ENCODE results near the gene DBI. TPM values are rescaled to one million over a fixed set of nuclear protein-coding genes. Genes with fewer than 3 reads are reported as not detected.

The DBI gene
- total RNA-seq, 1 experiment from 2014 or later: 129 TPM

GRCh38 chr2:119354860-119355259 is 11.9 kb upstream of the DBI start:
- BruUV-seq (replicated peaks): no TSS peak
- Histone ChIP-seq H2AFZ (ENCODE audit: low read depth, low read length, poor library complexity, severe bottlenecking) (no peak overlapping the region), H4K20me1 (ENCODE audit: insufficient read depth) (no peaks in the 10 kb centered on the region), H3K4me3 (replicated peaks in 1 of 2; ENCODE audit: low read depth in 1 of 2, low read length in 2 of 2) (no peak overlapping the region), H3K27ac (ENCODE audit: low read depth, low read length) (no peak overlapping the region), H3K27me3 (ENCODE audit: insufficient read depth, low read length) (no peaks in the 10 kb centered on the region), H3K4me1 (ENCODE audit: control insufficient read depth in 1 of 2, insufficient read depth in 2 of 2, low read length in 2 of 2) (no peaks in the 10 kb centered on the region; a peak in 1 of 4 replicates), H3K36me3 (ENCODE audit: control insufficient read depth in 1 of 2, insufficient read depth in 2 of 2, low read length in 2 of 2) (no peaks in the 10 kb centered on the region), H3K9ac (ENCODE audit: low read length) (no peak overlapping the region), H3K79me2 (ENCODE audit: insufficient read depth, low read length) (no peaks in the 10 kb centered on the region), H3K4me2 (ENCODE audit: low read length) (no peak overlapping the region), H3K9me3 (ENCODE audit: control insufficient read depth in 1 of 2, insufficient read depth in 1 of 2, low read depth in 1 of 2, low read length in 2 of 2) (no peaks in the 10 kb centered on the region), H3K9me2 (ENCODE audit: insufficient read depth) (no peaks in the 10 kb centered on the region)
- no peak for ATAC-seq
- intact Hi-C loops (cut with micrococcal nuclease): no loop called here
- no peak for DNase-seq (ENCODE audit: low read depth, low spot score)
- POLR2A ChIA-PET: interaction anchor here (1.5 kb wide), 1 partner anchor 12 kb away, joined by 3 read pairs; the partner anchor contains the start of genes C2orf76 and DBI
- RAD21 ChIA-PET (ENCODE audit: low non-redundant PET in 1 of 2, low total read pairs in 2 of 2, uncharacterized antibody in 2 of 2, unreplicated experiment in 2 of 2): no interaction called here
- TF ChIP-seq YY1 (IDR thresholded peaks at IDR 0.05; ENCODE audit: extremely low read depth, insufficient replicate concordance, low read depth, low read length): no peak
- TF ChIP-seq MAX (IDR thresholded peaks at IDR 0.05): no peak
- TF ChIP-seq POLR2A (IDR thresholded peaks at IDR 0.05; ENCODE audit: borderline replicate concordance, extremely low read depth, insufficient read depth, insufficient read length): no peak
- no peak for TF ChIP-seq ELF1 (IDR thresholded peaks at IDR 0.05; ENCODE audit: borderline replicate concordance, low read depth)
- no peak for TF ChIP-seq SIN3A (IDR thresholded peaks at IDR 0.05; ENCODE audit: low read depth)
- no peak for TF ChIP-seq SRF (IDR thresholded peaks at IDR 0.05; ENCODE audit: low read depth)
- TF ChIP-seq ATF3 (IDR thresholded peaks at IDR 0.05): no peak
- no peak for TF ChIP-seq CTCF (IDR thresholded peaks at IDR 0.05 in 2 of 3, conservative IDR thresholded peaks at IDR 0.05 in 1 of 3; ENCODE audit: borderline replicate concordance in 1 of 3, insufficient read depth in 1 of 3, low read depth in 2 of 3, low read length in 2 of 3)
- no peak for TF ChIP-seq POLR2AphosphoS5 (IDR thresholded peaks at IDR 0.05; ENCODE audit: low read depth, low read length)
- TF ChIP-seq EZH2 (IDR thresholded peaks at IDR 0.05): no peak
- TF ChIP-seq EZH2phosphoT487 (IDR thresholded peaks at IDR 0.05; ENCODE audit: borderline replicate concordance): no peak
- no peak for TF ChIP-seq ZFX (IDR thresholded peaks at IDR 0.05)
- TF ChIP-seq REST (IDR thresholded peaks at IDR 0.05; ENCODE audit: low read depth): no peak
- CTCF ChIA-PET: no interaction called here

Measured in HCT116 (cell line).